AG04449 (cell line): ENCODE measurements around the gene ITGA8.

Source experiments
- CTCF ChIA-PET: fragments of 350-600 bp; formaldehyde crosslinking; extraction: SDS; loops from one replicate; lab custom pipeline; 2021; ENCODE audit warnings: antibody characterized with exemption; lab: Yijun Ruan, JAX
- POLR2A ChIA-PET: fragments of 400-600, 350-600 bp; formaldehyde crosslinking; extraction: SDS; loops from one replicate; lab custom pipeline; 2020; ENCODE audit warnings: antibody characterized with exemption, inconsistent platforms; lab: Yijun Ruan, JAX
- DNase-seq: peaks from one replicate; pipeline ENCODE4 v3.0.0-alpha.2; 2010; ENCODE audit warnings: low read depth, low spot score
- H3K4me3 ChIP-seq: 2 replicates; pipeline ENCODE4 v1.5.1; 2011; ENCODE audit warnings: low read depth, mild to moderate bottlenecking, control low read depth, low read length
- CTCF ChIP-seq: IDR thresholded peaks from one replicate; pipeline ENCODE4 v1.5.1; 2011; ENCODE audit warnings: mild to moderate bottlenecking, moderate library complexity, low read length, control low read depth, inconsistent platforms; ENCODE audit not compliant: insufficient read depth; ENCODE audit errors: missing control alignments

Gene ITGA8

GRCh38 chr10:15505329-15505728 lies 214.4 kb downstream of the ITGA8 start:
- TF ChIP-seq CTCF = no peak
- ChIA-PET POLR2A (no interaction called here), CTCF (interaction anchor here (0.9 kb wide), 1 partner anchor 72 kb away, joined by 3 read pairs; no protein-coding TSS in a partner anchor)
- no peak overlapping the region for H3K4me3 ChIP-seq
- DNase-seq = no peak

- ChIA-PET POLR2A (no interaction called here), CTCF (interaction anchor here (0.9 kb wide), 1 partner anchor 70 kb away, joined by 3 read pairs; no protein-coding TSS in a partner anchor)
- DNase-seq = no peak
- H3K4me3 ChIP-seq = peak overlapping the region; percentile 29
- TF ChIP-seq CTCF = no peak
Measured at GRCh38 chr10:15504101-15504840, 215.5 kb downstream of the ITGA8 start.

GRCh38 chr10:15494850-15495506 lies 224.7 kb downstream of the ITGA8 start:
- no peak overlapping the region for H3K4me3 ChIP-seq
- no peak for DNase-seq
- POLR2A ChIA-PET = no interaction called here
- TF ChIP-seq CTCF = no peak
- CTCF ChIA-PET = interaction anchor here (0.7 to 1.7 kb wide), 3 partner anchors 65 to 87 kb away, joined by 3 read pairs; no protein-coding TSS in a partner anchor

DNA sequence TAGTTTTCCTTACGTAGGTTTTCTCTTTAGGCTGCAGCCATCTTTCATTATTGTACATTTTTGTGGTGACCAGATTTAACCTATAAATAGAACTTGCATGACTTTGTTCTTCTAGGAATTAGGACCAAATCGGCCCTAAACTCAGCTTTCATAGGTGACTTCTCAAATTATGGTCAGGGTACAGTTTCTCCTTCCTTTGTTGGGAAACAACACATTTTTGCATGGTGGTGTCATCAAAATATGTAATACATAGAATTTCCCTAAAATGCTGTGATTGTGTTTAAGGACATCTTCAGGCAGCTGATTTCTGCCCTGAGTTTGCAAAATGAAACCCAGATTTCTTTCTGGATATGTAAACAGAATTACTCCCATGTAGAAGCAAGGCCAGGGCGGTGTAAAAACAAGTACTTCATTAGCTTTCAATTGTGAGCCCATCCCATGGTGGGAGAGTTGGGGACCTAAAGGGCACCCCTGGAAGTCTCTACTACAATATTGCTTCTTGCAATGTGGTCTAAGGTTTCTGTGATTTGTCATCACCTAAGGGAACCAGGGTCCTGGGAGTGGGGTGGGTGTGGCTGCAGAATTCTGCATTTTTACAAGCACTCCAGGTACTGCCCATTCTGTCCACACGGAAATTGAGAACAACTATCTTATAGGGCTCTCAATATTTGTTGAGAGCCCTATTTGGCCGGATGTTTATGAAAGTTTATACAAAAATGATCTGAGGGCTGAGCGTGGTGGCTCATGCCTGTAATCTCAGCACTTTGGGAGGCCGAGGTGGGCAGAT lies 227.7 kb downstream of the ITGA8 start:
- no peak for DNase-seq
- no peak overlapping the region for H3K4me3 ChIP-seq
- CTCF ChIA-PET = interaction anchor here (1.0 to 1.1 kb wide), 2 partner anchors 13 to 31 kb away, joined by 3 read pairs; no protein-coding TSS in a partner anchor
- no peak for TF ChIP-seq CTCF
- POLR2A ChIA-PET = no interaction called here

- no peak overlapping the region for H3K4me3 ChIP-seq
- DNase-seq = no peak
- ChIA-PET CTCF (no interaction called here), POLR2A (no interaction called here)
- no peak for TF ChIP-seq CTCF
Measured at GRCh38 chr10:15489431-15489830, 230.3 kb downstream of the ITGA8 start.
